IPS-20b (cell line): ENCODE measurements around the gene PPHLN1.

Experiments used
- H3K27ac ChIP-seq: one replicate; pipeline ENCODE4 v1.5.1; 2013; ENCODE audit warnings: low read length
- H3K27me3 ChIP-seq: 2 replicates; pipeline ENCODE4 v1.6.1; 2013; ENCODE audit warnings: mild to moderate bottlenecking, low read length, inconsistent platforms; ENCODE audit not compliant: insufficient read depth
- H3K36me3 ChIP-seq: 2 replicates; pipeline ENCODE4 v1.6.1; 2013; ENCODE audit warnings: low read depth, mild to moderate bottlenecking, inconsistent platforms, low read length, moderate library complexity; ENCODE audit not compliant: insufficient read depth
- H3K4me1 ChIP-seq: 2 replicates; pipeline ENCODE4 v1.6.1; 2013; ENCODE audit warnings: mild to moderate bottlenecking, control low read depth, inconsistent platforms, low read length, moderate library complexity; ENCODE audit not compliant: insufficient read depth
- H3K4me3 ChIP-seq: 2 replicates; pipeline ENCODE4 v1.5.1; 2013; ENCODE audit warnings: mild to moderate bottlenecking, low read length, inconsistent platforms
- H3K9ac ChIP-seq: 2 replicates; pipeline ENCODE4 v1.6.1; 2013; ENCODE audit warnings: low read depth, mild to moderate bottlenecking, inconsistent platforms, low read length, moderate library complexity
- H3K9me3 ChIP-seq: 2 replicates; pipeline ENCODE4 v1.6.1; 2013; ENCODE audit warnings: mild to moderate bottlenecking, low read depth, low read length, inconsistent platforms; ENCODE audit not compliant: insufficient read depth

The PPHLN1 gene

GRCh38 chr12:42448841-42449240 is 122.9 kb downstream of the PPHLN1 start:
- H3K4me1 ChIP-seq, result peaks cover 16% of the 10 kb centered on the region; the same call in 1 of the 2 replicates
- H3K27ac ChIP-seq, result no peak overlapping the region
- H3K4me3 ChIP-seq, result no peak overlapping the region
- H3K36me3 ChIP-seq, result peaks cover 29% of the 10 kb centered on the region; the same call in 1 of the 2 replicates
- no peak overlapping the region for H3K9ac ChIP-seq
- no peaks in the 10 kb centered on the region for H3K27me3 ChIP-seq
- no peaks in the 10 kb centered on the region; the same call in 1 of the 2 replicates for H3K9me3 ChIP-seq

GRCh38 chr12:42450248-42450647 is 124.3 kb downstream of the PPHLN1 start:
- H3K4me1 ChIP-seq, result peaks cover 16% of the 10 kb centered on the region; the same call in 1 of the 2 replicates
- H3K27me3 ChIP-seq, result no peaks in the 10 kb centered on the region
- H3K36me3 ChIP-seq, result peaks cover 17% of the 10 kb centered on the region; the same call in 1 of the 2 replicates
- H3K4me3 ChIP-seq, result no peak overlapping the region
- no peaks in the 10 kb centered on the region for H3K9me3 ChIP-seq
- H3K9ac ChIP-seq, result no peak overlapping the region
- no peak overlapping the region for H3K27ac ChIP-seq

- Histone ChIP-seq H3K9ac (no peak overlapping the region), H3K4me3 (no peak overlapping the region), H3K4me1 (peaks cover 10% of the 10 kb centered on the region; the same call in 1 of the 2 replicates), H3K27me3 (no peaks in the 10 kb centered on the region), H3K27ac (no peak overlapping the region), H3K36me3 (peaks cover 64% of the 10 kb centered on the region), H3K9me3 (no peaks in the 10 kb centered on the region)
Observed at GRCh38 chr12:42458575-42458974, 132.6 kb downstream of the PPHLN1 start.

GRCh38 chr12:42459336-42459847 is 133.4 kb downstream of the PPHLN1 start:
- Histone ChIP-seq H3K27me3 (no peaks in the 10 kb centered on the region), H3K27ac (no peak overlapping the region), H3K9me3 (no peaks in the 10 kb centered on the region), H3K9ac (no peak overlapping the region), H3K4me3 (no peak overlapping the region; the same call in 1 of the 2 replicates), H3K4me1 (peaks cover 10% of the 10 kb centered on the region; the same call in 1 of the 2 replicates), H3K36me3 (peaks cover 72% of the 10 kb centered on the region)

- Histone ChIP-seq H3K9me3 (no peaks in the 10 kb centered on the region), H3K36me3 (peaks cover 95% of the 10 kb centered on the region), H3K4me1 (peaks cover 10% of the 10 kb centered on the region; the same call in 1 of the 2 replicates)
Observed at GRCh38 chr12:42462486-42462885, 136.5 kb downstream of the PPHLN1 start.

GRCh38 chr12:42463671-42464070 is 137.7 kb downstream of the PPHLN1 start:
- no peaks in the 10 kb centered on the region for H3K9me3 ChIP-seq
- no peak overlapping the region for H3K27ac ChIP-seq
- H3K27me3 ChIP-seq, result no peaks in the 10 kb centered on the region
- peaks cover 6% of the 10 kb centered on the region; the same call in 1 of the 2 replicates for H3K4me1 ChIP-seq
- peaks cover 95% of the 10 kb centered on the region for H3K36me3 ChIP-seq
- no peak overlapping the region for H3K4me3 ChIP-seq
- H3K9ac ChIP-seq, result no peak overlapping the region

More at GRCh38 chr12:42462486-42462885, 136.5 kb downstream of the PPHLN1 start:
- no peak overlapping the region for H3K4me3 ChIP-seq
- no peaks in the 10 kb centered on the region for H3K27me3 ChIP-seq
- H3K9ac ChIP-seq, result no peak overlapping the region
- no peak overlapping the region for H3K27ac ChIP-seq

GRCh38 chr12:42468341-42468821 is 142.4 kb downstream of the PPHLN1 start:
- H3K9me3 ChIP-seq, result no peaks in the 10 kb centered on the region
- no peak overlapping the region for H3K9ac ChIP-seq
- no peaks in the 10 kb centered on the region for H3K27me3 ChIP-seq
- H3K36me3 ChIP-seq, result peaks cover 86% of the 10 kb centered on the region
- no peak overlapping the region for H3K27ac ChIP-seq
- peaks cover 25% of the 10 kb centered on the region for H3K4me1 ChIP-seq
- H3K4me3 ChIP-seq, result no peak overlapping the region

- peaks cover 80% of the 10 kb centered on the region for H3K36me3 ChIP-seq
- H3K9ac ChIP-seq, result no peak overlapping the region
Observed at GRCh38 chr12:42468921-42469320, 143.0 kb downstream of the PPHLN1 start.

GRCh38 chr12:42469355-42470175 is 143.6 kb downstream of the PPHLN1 start:
- peaks cover 74% of the 10 kb centered on the region for H3K36me3 ChIP-seq
- no peak overlapping the region for H3K4me3 ChIP-seq
- H3K27me3 ChIP-seq, result no peaks in the 10 kb centered on the region
- H3K27ac ChIP-seq, result no peak overlapping the region
- H3K9ac ChIP-seq, result no peak overlapping the region
- H3K9me3 ChIP-seq, result no peaks in the 10 kb centered on the region
- H3K4me1 ChIP-seq, result peaks cover 26% of the 10 kb centered on the region

More at GRCh38 chr12:42468921-42469320, 143.0 kb downstream of the PPHLN1 start:
- Histone ChIP-seq H3K4me3 (no peak overlapping the region), H3K27ac (no peak overlapping the region), H3K27me3 (no peaks in the 10 kb centered on the region), H3K4me1 (peaks cover 25% of the 10 kb centered on the region), H3K9me3 (no peaks in the 10 kb centered on the region)

GRCh38 chr12:42472376-42472775 is 146.4 kb downstream of the PPHLN1 start:
- Histone ChIP-seq H3K27ac (no peak overlapping the region), H3K9me3 (no peaks in the 10 kb centered on the region), H3K4me3 (no peak overlapping the region), H3K4me1 (peaks cover 32% of the 10 kb centered on the region), H3K36me3 (peaks cover 49% of the 10 kb centered on the region), H3K9ac (no peak overlapping the region), H3K27me3 (no peaks in the 10 kb centered on the region)

- Histone ChIP-seq H3K27ac (no peak overlapping the region), H3K36me3 (peaks cover 42% of the 10 kb centered on the region), H3K9me3 (no peaks in the 10 kb centered on the region), H3K4me1 (peaks cover 34% of the 10 kb centered on the region), H3K9ac (no peak overlapping the region), H3K4me3 (no peak overlapping the region), H3K27me3 (no peaks in the 10 kb centered on the region)
Observed at GRCh38 chr12:42473130-42473529, 147.2 kb downstream of the PPHLN1 start.

- Histone ChIP-seq H3K36me3 (peaks cover 38% of the 10 kb centered on the region), H3K27me3 (no peaks in the 10 kb centered on the region), H3K9me3 (no peaks in the 10 kb centered on the region), H3K4me1 (peaks cover 38% of the 10 kb centered on the region), H3K27ac (no peak overlapping the region), H3K9ac (no peak overlapping the region), H3K4me3 (no peak overlapping the region)
Observed at GRCh38 chr12:42473561-42473960, 147.6 kb downstream of the PPHLN1 start.
